CD4-positive, alpha-beta T cell treated with Interleukin-15 for 4 hours (primary cell): ENCODE measurements around the gene PMS2.
"Not testable (repeated sequence)": the region's sequence is repeated elsewhere in the genome, so short reads cannot be mapped to it uniquely, and the experiment has no call there.

Source experiments
- DNase-seq: peaks from one replicate; pipeline ENCODE4 v3.0.0-alpha.2; 2020; ENCODE audit warnings: low spot score

The PMS2 gene

GRCh38 chr7:6008668-6009611 lies at the start of gene PMS2, which contains the start of gene AIMP2:
TSS of gene PMS2 (minus strand) at chr7:6009049. CDS start at chr7:6009019, 30 bp downstream.
TSS of gene AIMP2 (plus strand) at chr7:6009272. CDS start at chr7:6009364, 92 bp downstream.
- DNase-seq, result peak; percentile 95

GRCh38 chr7:6057316-6058129 lies 48.7 kb upstream of the PMS2 start:
- DNase-seq, result no peak

- DNase-seq, result no peak
These were observed 47.8 kb upstream of the PMS2 start for GRCh38 chr7:6056616-6057015.

- DNase-seq, result not testable (repeated sequence)
These were observed 42.3 kb upstream of the PMS2 start for GRCh38 chr7:6051185-6051584.

- no peak for DNase-seq
These were observed 40.9 kb upstream of the PMS2 start for GRCh38 chr7:6049780-6050179.

- no peak for DNase-seq
These were observed 26.8 kb upstream of the PMS2 start for GRCh38 chr7:6035686-6036085.

- no peak for DNase-seq
These were observed 26.3 kb upstream of the PMS2 start for GRCh38 chr7:6035165-6035564.

- no peak for DNase-seq
These were observed 23.8 kb upstream of the PMS2 start for GRCh38 chr7:6032641-6033040.

- DNase-seq, result no peak
These were observed 23.3 kb upstream of the PMS2 start for GRCh38 chr7:6032167-6032566.

- no peak for DNase-seq
These were observed 22.7 kb upstream of the PMS2 start for GRCh38 chr7:6031567-6031966.

GRCh38 chr7:6030988-6031387 lies 22.1 kb upstream of the PMS2 start, which contains the start of gene ANKRD61:
TSS of gene ANKRD61 (plus strand) at chr7:6031376. CDS start at chr7:6031376, 0 bp downstream.
- no peak for DNase-seq

- DNase-seq, result no peak
These were observed 19.7 kb upstream of the PMS2 start for GRCh38 chr7:6028563-6028962.

GRCh38 chr7:6027806-6028365 lies 19.0 kb upstream of the PMS2 start:
- no peak for DNase-seq

GRCh38 chr7:6026820-6027311 lies 18.0 kb upstream of the PMS2 start:
- no peak for DNase-seq

- peak; percentile 58 for DNase-seq
These were observed 17.4 kb upstream of the PMS2 start for GRCh38 chr7:6026011-6026819.

GRCh38 chr7:6023974-6024435 lies 15.2 kb upstream of the PMS2 start:
- DNase-seq, result no peak

GRCh38 chr7:6022707-6023106 lies 13.9 kb upstream of the PMS2 start:
- DNase-seq, result no peak

- no peak for DNase-seq
These were observed 11.8 kb upstream of the PMS2 start for GRCh38 chr7:6020371-6021286.

- DNase-seq, result no peak
These were observed 7.8 kb upstream of the PMS2 start for GRCh38 chr7:6016653-6016966.

GRCh38 chr7:6015917-6016652 lies 7.2 kb upstream of the PMS2 start:
- no peak for DNase-seq
